Coronary artery (tissue), 2 donors: ENCODE results near the gene DNAJC12.

Source experiments
- DNase-seq: peaks from one replicate; pipeline ENCODE4 v3.0.0-alpha.2; 2017; ENCODE audit warnings: low spot score
- H3K27ac ChIP-seq, 2 donors: fragments of 200-600 bp; sonication (generic); one replicate each; pipeline ENCODE4 v1.5.1; 2016 to 2019
- H3K4me3 ChIP-seq: fragments of 200-600 bp; sonication (generic); 2 replicates; pipeline ENCODE4 v1.5.1; 2016; ENCODE audit warnings: mild to moderate bottlenecking, moderate library complexity
- CTCF ChIP-seq: fragments of 200-600 bp; sonication (generic); IDR thresholded peaks from one replicate; pipeline ENCODE4 v1.5.1; 2019; ENCODE audit warnings: antibody characterized with exemption

Gene DNAJC12

GRCh38 chr10:67793313-67793712 is 44.7 kb downstream of the DNAJC12 start:
- H3K4me3 ChIP-seq = no peak overlapping the region
- H3K27ac ChIP-seq = no peak overlapping the region
- no peak for DNase-seq
- no peak for TF ChIP-seq CTCF

- no peak overlapping the region for H3K4me3 ChIP-seq
- TF ChIP-seq CTCF = no peak
- no peak overlapping the region for H3K27ac ChIP-seq
- no peak for DNase-seq
Observed at GRCh38 chr10:67792653-67793052, 45.3 kb downstream of the DNAJC12 start.

- Histone ChIP-seq H3K4me3 (no peak overlapping the region), H3K27ac (no peak overlapping the region)
- no peak for DNase-seq
- no peak for TF ChIP-seq CTCF
Observed at GRCh38 chr10:67790534-67791408, 47.2 kb downstream of the DNAJC12 start.

- DNase-seq = no peak
- Histone ChIP-seq H3K27ac (no peak overlapping the region), H3K4me3 (no peak overlapping the region)
- no peak for TF ChIP-seq CTCF
Observed at GRCh38 chr10:67789769-67790168, 48.2 kb downstream of the DNAJC12 start.

GRCh38 chr10:67788028-67788886 is 49.7 kb downstream of the DNAJC12 start:
- no peak for TF ChIP-seq CTCF
- Histone ChIP-seq H3K27ac (no peak overlapping the region), H3K4me3 (no peak overlapping the region)
- DNase-seq = no peak

GRCh38 chr10:67785098-67785497 is 52.9 kb downstream of the DNAJC12 start:
- no peak for DNase-seq
- no peak overlapping the region for H3K27ac ChIP-seq
- TF ChIP-seq CTCF = no peak
- H3K4me3 ChIP-seq = no peak overlapping the region
